ENCODE results near the gene BSND.

BSND gene

GRCh38 chr1:54994355-54994990 lies 4.3 kb upstream of the BSND start:
- no peak for DNase-seq

- no peak for DNase-seq
Observed at GRCh38 chr1:54995013-54995760, 3.5 kb upstream of the BSND start.

GRCh38 chr1:54995835-54996234 lies 2.9 kb upstream of the BSND start:
- DNase-seq: no peak

GRCh38 chr1:54996359-54996868 lies 2.3 kb upstream of the BSND start:
- peak; percentile 82 for DNase-seq

GRCh38 chr1:54996869-54997710 lies 1.6 kb upstream of the BSND start:
- DNase-seq: peak; percentile 73

- no peak for DNase-seq
Observed at GRCh38 chr1:54997711-54997986, 1.1 kb upstream of the BSND start.

- no peak for DNase-seq
Observed at GRCh38 chr1:54998100-54998499, 633 bp upstream of the BSND start.

GRCh38 chr1:55000110-55001085 lies 1.7 kb downstream of the BSND start:
- no peak for DNase-seq

GRCh38 chr1:55001311-55001710 lies 2.6 kb downstream of the BSND start:
- DNase-seq: no peak

- no peak for DNase-seq
Observed at GRCh38 chr1:55002686-55003085, 4.0 kb downstream of the BSND start.

GRCh38 chr1:55005351-55006140 lies 6.8 kb downstream of the BSND start:
- DNase-seq: no peak

- no peak for DNase-seq
Observed at GRCh38 chr1:55006931-55007330, 8.2 kb downstream of the BSND start.

- DNase-seq: no peak
Observed at GRCh38 chr1:55007625-55008024, 8.9 kb downstream of the BSND start.

GRCh38 chr1:55010194-55010886 lies 11.6 kb downstream of the BSND start:
- DNase-seq: no peak

GRCh38 chr1:55010887-55011217 lies 12.1 kb downstream of the BSND start:
- DNase-seq: no peak

GRCh38 chr1:55012661-55013060 lies 13.9 kb downstream of the BSND start:
- no peak for DNase-seq

GRCh38 chr1:55015123-55015522 lies 16.4 kb downstream of the BSND start:
- DNase-seq: no peak

GRCh38 chr1:55015731-55016620 lies 17.2 kb downstream of the BSND start:
- DNase-seq: no peak

- DNase-seq: no peak
Observed at GRCh38 chr1:55018395-55018794, 19.7 kb downstream of the BSND start.

- DNase-seq: peak; percentile 96
Observed at GRCh38 chr1:55021942-55022546, 23.3 kb downstream of the BSND start.
